Tongue (tissue), 2 donors: ENCODE measurements around the gene SELPLG. TPM values are rescaled to one million over a fixed set of nuclear protein-coding genes. Genes with fewer than 3 reads are reported as not detected.
"Not testable (repeated sequence)": the region's sequence is repeated elsewhere in the genome, so short reads cannot be mapped to it uniquely, and the experiment has no call there.

Experiments used
- DNase-seq: peaks from one replicate; pipeline ENCODE4 v3.0.0-alpha.2; 2015
- total RNA-seq: library from RNA; depleted of rRNA; stranded (reverse); fragments of >200 nt; gene quantifications from one replicate; pipeline ENCODE4 v1.2.3, GENCODE V29; 2014

The SELPLG gene, protein sequence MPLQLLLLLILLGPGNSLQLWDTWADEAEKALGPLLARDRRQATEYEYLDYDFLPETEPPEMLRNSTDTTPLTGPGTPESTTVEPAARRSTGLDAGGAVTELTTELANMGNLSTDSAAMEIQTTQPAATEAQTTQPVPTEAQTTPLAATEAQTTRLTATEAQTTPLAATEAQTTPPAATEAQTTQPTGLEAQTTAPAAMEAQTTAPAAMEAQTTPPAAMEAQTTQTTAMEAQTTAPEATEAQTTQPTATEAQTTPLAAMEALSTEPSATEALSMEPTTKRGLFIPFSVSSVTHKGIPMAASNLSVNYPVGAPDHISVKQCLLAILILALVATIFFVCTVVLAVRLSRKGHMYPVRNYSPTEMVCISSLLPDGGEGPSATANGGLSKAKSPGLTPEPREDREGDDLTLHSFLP
- total RNA-seq, result 2.2 TPM

DNA sequence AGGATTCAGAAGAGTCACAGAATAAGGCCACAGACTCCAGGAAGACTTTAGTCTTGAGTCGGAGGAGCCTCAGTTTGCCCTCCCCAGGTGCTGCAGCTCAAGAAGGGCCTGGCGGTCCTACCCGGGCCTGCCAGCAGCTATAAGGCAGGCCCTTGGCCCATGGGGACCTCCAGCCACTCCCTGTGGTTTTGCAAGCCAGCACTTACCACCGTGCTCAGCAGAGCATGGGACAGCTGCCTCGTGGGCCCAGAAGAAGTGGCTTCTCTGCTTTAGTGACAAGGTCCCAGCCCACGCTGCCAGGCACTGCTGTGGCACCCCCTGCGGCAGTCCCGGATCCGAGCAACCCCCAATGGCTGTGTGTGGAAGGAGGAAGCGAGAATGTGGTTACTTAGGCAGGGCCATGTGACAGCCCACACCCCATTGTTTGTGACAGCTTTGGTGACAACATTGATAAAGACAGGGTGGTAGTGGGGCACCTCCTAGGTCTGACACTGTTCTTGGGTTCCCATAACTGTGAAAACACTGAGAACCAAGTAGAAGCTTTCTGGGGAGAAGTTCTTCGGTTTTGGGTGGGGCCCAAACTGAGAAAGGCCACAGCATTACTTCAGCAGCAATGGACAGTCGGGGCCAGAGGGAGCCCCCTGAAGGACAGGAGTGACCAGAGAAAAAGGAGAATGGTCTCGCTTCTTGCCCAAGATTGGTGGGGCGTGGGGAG, at the start of gene SELPLG:
SELPLG (minus strand) TSS at position 361 of the 715 bp plus-strand sequence. CDS start 9,587 bp downstream, outside the sequence.
- no peak for DNase-seq

DNA sequence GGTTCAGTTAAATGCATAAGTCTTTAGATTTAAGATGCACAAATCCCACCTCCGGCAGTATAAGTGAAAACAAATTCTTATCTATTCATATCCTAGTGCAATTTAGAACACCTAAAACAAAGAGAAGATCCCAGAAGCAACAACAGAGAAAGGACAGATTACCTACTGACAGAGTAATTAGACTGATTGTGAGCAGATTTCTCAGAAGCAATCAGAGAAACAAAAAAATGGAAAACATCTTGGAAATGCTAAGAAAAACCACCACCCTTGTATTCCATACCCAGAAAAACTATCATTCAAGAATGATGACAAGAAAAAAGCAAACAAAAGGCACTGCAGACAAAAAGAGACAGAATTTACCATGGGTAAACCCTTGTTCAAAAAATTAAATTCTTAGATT, 47.6 kb upstream of the SELPLG start:
- DNase-seq, result no peak

DNA sequence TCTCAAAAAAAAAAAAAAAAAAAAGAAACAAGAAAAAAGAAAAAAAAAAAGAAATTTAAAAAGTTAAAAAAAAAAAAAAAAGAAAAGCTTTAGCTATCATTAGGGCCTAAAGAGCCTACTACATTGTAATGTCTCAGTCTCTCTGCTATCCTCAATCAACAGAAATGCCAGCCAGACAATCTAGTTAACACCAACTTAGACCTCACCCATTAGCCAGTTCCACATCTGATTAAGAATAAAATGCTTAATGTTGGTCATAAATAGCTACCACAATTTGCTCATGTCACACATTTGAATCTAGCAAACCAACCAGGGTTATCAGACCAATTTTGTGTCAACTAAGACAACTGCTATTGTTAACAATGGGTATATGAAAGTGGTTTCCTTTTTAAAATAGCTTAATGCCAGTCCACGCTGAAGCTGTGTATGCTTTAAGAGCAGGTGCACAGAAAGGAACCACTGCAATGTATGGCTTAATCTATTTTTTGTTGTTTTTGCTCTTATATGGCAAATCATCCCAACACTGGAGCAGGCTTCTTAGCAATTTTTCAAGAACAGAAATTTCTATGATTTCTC, 45.5 kb upstream of the SELPLG start:
- DNase-seq, result no peak

DNA sequence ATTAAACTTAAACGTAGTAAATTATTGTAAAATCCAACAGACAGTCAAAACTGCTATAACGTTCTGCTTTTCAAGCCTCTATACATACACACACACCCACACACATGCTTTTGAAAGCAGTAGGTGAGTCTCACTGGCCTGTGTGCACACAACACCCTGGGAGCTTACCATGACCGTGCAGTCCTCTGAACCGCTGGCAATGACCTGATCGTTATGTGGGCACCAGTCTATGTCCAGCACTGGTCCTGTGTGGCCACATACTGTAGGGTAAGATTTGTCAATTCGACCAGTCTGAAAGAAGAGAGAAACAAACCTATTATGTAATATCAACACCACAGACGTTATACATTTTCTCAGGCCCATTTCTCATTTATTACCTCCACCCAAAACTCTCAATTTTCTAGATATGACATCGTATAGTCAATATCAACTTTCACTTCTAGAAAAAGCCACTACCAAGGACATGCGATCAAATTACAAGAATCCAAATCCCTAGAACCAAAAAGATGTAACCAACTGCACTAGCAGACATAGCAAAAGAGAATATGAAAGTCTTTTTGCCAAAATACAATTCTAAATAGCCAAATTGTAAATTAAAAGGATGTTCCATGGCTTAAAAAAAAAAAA, 44.5 kb upstream of the SELPLG start:
- no peak for DNase-seq

DNA sequence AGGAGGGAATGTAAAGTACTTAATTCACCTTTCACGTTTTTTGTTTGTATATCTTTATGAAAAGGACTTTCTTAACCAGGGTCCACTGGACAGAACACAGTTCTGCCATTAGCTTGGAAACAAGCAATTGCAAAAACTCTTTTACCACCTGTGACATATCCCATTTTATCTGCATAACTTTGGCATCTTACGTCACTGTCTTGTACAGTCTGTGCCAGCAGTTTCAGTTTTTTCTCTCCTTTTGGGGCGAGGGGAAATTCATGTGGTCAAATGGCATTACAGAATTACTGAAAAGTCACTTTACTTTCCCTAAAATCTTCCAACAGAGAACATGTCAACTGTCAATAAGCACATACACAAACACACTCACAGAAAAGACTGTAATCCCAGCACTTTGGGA, 43.7 kb upstream of the SELPLG start:
- no peak for DNase-seq

DNA sequence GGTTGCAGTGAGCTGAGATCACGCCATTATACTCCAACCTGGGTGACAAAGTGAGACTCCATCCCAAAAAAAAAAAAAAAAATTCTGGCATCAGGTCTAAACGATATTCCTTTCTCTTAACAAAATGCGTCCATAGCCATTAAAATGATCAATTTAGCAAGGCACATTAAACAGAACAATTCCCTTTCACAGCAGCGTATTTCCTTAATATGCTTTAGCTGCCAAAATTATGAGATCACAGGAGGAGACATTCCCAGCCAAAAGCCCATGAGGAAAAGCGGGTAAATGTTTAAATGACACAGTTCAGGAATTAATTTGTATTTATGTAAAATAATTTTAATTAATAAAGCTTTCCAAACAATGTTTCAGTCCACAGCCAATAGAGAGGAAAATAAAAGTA, 43.0 kb upstream of the SELPLG start:
- DNase-seq, result peak; percentile 44

DNA sequence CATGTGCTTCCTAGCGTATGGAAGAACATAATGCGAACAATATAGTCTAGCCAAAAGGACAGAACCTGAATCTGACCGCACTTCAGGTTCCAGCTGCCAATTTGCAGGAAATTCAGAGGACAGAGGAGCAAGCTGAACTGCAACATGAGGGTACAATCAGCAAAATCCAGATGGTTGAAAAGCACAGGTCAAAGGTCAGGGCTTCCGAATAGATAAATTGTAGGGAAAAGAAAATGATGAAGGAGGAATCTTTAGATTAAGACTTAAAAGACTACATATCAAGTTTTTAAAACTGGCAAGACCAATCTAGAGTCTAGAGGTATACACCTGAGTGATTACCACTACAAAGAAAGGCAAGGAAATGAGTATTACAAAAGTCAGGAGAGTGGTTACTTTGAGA, 42.1 kb upstream of the SELPLG start:
- no peak for DNase-seq

DNA sequence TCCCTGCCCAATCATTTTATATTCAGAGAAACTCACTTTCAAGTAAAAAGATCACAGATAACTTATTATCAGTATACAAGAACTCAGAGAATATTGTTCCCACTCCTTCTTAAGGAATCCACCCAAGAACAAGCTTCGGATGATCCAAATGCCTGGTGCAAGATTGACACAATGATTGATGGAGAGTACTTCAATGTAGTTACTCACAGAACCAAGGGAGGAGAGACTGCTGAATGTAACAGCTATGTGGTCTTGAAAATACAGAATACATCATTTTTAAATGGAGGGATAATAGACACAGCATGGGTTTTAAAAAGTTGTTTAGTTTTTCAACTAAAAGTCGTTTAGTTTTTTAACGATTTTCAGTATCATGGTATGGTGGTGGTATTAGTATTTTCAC, 38.4 kb upstream of the SELPLG start:
- no peak for DNase-seq

DNA sequence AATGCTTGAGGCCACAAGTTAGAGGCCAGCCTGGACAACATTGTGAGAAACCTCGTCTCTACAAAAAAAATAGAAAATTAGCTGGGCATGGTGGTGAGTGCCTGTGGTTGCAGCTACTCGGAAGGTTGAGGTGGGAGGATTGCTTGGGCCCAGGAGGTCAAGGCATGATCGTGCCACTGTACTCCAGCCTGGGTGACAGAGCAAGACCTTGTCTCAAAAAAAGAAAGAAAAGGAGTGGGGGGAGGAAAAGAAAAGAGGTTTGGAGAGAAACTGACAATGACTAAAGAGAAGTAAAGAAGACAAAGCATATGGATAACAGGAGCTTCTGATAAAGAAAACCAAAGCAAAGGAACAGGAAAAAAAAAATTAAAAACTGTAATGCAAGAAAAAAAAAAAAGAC, 37.4 kb upstream of the SELPLG start:
- DNase-seq, result no peak

DNA sequence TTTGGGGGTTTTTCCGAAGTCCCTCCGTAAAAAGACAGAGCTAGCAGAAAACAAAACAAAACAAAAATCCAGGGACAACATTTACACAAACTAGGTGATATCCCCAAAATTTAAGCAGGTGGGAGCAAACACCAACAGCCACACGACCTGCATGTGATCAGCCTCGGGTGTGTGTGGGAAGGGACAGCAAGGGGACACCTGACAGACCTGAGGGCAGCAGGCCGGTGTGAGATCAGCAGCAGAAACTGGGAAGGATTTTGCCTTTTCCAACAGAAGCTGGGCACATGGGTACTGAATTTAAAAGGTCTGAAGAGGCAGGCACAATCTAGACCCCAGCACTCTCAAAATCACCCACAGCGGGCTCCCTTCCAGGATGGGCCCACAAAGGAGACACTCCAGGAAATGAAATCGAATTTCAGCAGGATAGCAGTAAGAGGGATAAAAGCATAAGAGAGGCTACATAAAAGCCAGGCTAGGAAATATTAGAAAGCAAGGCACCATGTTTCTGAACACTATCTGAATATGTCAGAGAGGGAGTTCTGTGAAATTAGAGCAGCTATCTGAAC, 36.5 kb upstream of the SELPLG start:
- no peak for DNase-seq

DNA sequence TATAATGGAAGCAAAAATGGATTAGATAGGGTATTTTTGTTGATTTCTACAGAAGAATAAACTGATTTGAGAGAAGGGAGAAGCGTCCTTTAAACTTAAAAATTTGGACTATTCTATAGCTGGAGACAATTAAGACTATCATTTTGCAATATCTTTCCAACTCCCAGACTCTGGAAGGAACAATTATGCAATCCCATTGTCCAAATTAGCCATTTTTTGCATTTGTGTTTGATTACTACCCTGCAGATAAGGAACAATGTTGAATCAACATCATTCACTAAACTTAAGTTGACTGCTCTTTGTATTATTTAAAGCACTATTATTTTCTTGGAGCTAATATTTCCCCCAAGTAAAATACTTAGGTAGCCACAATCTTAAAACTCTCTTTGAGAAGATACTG, 34.8 kb upstream of the SELPLG start:
- no peak for DNase-seq

DNA sequence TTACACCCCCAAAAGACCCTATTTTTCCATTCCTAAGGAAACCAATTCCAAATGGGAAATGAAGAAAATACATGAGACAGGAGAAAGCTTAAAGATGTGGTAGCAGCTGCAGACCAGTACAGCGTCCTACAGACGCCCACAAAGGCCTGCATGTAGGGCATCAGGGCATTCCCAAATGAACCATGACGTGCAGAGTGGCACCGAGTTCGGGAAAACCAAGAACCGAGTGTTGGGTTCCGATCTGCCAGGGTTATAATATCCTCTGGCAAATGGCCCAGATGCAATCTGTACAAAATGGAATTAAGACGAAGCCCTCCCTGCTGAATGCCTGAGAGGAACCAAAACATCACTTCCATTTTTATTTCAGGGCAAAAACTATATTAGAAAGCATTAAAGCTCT, 34.4 kb upstream of the SELPLG start:
- DNase-seq, result peak; percentile 81

DNA sequence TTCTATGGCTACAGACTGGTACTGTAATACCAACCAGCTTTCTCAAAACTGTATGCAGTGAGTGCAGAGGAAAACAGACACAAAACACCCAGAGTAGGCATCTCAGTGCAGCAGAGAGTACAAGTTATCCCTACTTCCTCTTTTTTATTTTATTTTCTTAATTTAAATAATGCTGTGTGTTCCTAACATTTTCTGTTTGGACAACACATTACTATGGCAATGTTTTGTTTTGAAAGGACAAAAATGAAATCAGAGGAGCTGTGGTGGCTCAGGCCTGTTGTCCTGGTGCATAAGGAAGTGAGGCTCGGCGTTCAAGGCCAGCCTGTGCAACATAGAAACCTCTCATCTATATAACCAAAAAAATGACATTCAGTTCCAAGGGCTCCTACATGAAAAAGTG, 33.7 kb upstream of the SELPLG start:
- peak; percentile 24 for DNase-seq

DNA sequence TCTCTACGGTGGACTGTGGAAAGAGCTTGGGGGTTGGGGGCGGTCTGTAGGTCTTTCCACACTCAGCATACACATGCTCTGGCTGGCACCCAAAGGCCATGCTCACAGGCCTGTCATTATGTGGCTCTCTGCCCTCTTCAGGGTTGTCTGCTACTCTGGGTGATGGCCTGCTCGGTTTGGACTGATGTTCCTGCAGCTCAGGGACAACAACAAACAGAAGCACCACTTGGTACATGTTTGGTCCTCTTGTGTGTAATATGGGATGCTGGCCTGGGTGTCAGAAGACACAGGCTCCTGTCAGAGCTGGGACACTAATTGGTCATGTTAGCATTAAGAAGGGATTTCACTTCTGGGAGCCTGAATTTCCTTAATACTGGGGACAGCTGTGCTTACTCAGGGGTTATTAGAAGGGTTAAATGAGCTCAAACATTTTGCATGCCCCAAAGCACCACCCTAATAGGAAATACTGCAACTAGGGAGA, 32.7 kb upstream of the SELPLG start:
- peak; percentile 71 for DNase-seq

DNA sequence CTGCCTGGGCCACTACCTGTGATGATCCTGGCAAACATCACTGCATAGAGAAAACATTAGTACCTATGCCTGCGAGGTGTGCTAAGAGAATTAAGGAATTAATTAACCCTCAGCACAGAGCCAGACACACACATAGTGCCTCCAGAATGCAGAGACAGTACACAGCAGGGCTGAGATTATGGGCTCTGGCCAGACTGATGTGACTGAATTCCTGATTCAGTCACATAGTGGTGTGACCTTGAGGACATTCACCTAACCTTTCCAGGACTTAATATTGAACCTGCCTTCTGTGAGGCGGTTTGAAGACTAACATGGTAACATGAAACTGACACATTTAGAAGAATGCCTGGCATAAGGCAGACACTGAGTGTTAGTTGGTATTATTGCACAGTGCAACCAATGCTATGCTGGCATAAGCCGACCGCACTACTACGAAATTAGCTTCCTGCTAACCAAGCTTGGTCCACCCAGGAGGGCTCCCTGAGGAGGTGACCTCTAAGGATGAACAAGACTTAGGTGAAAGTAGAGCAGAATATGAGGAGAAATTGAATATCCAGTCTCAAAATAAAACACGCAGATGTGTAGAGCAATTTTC, 32.0 kb upstream of the SELPLG start:
- DNase-seq, result no peak

DNA sequence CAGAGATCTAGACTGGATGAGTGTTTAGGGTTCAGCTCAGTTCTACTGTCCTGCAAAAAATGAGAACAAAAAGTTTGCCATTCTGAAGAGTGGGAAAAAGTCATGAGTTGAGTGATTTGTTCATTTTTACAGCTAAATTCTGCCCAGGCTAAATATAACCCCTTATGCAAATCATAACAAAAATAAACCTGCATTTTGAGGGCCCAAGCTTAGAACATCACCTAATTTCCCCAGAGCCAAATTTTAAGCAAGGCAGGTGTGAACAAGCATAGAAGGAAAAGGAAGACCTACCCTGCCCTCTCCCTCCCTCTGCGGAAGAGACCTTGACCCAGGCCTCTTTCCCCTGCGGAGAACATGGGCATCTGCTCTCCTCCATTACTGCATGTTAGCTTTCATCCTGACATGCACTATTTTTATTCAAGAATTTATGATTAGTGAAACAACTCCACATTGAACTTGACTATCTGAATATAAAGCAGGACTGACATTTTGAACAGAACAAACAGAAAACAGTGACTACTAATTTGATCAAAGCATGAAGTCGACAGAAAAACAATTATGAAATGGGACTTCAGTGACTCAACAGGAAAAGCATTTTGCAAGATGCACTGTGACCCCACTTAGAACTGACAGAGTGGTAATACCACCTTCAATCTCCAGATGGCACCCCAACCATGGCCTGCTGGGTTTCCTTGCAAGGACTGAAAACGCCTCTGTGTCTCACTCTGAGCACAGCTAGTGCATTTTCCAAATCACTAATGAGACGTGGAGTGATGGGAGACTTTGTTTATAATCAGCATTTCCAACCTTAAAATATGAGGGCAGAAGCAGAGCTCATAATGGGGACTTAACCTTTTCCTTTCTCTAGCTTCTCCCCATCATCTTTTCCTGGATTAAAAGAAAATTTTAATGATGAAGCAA, 30.9 kb upstream of the SELPLG start:
- peak; percentile 96 for DNase-seq

DNA sequence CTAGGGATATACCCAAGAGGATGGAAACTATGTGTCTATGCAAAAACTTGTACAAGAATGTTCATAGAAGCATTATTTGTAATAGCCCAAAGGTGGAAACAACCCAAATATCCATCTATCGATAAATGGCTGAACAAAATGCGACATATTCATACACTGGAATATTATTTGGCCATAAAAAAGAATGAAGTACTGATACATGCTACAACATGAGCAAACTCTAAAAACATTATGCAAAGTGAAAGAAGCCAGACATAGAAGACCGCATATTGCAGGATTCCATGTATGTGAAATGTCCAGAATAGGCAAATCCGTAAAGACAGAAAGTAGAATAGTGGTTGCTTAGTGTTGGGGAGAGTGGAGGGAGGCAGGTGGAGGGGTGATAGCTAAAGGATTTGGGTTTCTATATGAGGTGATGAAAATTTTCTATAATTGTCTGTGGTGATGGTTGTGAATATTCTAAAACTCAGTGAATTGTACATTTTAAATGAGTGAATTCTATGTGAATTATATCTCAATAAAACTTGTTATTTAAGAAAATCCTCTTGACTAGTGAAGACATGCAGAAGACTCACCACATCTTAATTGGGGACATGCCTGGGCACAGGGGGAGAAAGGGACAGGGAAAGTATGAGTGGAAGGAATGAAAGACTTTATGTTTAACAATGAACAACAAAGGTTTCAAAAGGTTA, 29.8 kb upstream of the SELPLG start:
- no peak for DNase-seq

DNA sequence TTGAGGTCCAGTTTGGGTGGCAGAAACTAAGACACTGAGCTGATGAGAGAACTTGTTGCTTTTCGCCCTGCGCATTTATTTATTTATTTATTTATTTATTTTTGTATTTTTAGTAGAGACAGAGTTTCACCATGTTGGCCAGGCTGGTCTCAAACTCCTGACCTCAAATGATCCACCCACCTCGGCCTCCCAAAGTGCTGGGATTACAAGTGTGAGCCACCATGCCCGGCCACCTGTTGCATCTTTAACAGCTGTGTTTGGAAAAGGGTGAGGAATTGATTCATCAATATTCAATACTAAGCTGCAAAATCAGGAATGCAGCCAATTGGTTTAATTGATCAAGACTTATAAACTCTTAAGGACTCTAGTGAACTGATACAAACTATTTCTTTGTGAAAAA, 24.4 kb upstream of the SELPLG start:
- DNase-seq, result not testable (repeated sequence)

DNA sequence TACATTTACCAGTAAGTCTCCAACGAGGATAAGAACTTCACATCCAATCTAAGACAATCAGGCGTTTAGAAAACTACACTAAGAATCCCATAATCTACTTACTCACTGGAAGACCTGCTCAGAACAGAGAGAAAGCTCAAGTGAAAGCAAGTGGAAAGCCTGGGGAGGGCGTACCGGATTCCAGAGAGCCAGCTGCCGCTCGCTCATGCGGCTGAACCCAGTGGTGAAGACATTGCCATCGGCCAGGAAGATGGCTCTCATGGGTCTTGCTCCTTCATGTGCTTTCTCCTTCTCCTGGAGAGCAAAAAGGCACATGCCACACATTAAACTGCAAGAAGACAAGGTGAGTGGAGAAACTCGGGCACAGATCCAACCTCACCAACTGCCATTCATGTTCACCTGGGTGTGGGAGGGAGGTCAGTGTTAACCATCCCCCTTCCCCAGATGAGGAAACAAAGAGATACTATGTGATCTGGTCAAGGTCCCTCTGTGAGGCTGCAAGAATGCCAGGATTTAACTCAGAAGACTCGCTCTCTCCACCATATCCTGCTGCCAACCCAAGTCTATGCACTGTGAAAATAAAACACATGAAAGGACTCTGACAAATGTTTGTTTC, 23.5 kb upstream of the SELPLG start:
- no peak for DNase-seq

DNA sequence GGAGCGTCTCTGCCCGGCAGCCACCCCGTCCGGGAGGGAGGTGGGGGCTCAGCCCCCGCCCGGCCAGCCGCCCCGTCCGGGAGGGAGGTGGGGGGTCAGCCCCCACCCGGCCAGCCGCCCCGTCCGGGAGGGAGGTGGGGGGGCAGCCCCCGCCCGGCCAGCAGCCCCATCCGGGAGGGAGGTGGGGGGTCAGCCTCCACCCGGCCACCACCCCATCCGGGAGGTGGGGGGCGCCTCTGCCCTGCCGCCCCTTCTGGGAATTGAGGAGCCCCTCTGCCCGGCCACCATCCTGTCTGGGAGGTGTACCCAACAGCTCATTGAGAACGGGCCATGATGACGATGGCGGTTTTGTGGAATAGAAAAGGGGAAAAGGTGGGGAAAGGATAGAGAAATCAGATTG, 22.6 kb upstream of the SELPLG start:
- DNase-seq, result not testable (repeated sequence)
